ENCODE measurements around the gene C2CD2. TPM values are rescaled to one million over a fixed set of nuclear protein-coding genes. Genes with fewer than 3 reads are reported as not detected.

Gene C2CD2
- total RNA-seq, 4 donors from 2014 or later = 1.7 to 7.2 (median 2.4) TPM

DNA sequence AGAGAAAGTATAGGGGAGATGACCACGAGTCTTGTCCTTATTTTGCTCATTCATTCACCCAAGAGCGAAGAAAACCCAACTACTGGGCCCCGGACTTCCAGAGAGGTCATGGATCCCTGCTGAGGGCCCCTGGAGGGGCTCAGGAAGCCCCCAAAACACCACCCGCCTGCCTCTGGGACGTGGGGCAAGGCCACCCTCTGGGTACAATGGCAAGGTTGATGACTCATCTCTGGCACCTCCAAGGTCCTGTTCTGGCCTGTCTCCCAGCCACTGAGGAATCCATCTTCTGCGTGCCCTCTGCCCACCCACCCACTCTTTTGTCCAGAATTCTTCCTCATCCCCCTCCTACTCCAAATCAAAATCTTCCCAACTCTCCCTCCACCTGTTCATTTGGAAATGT lies 53.4 kb downstream of the C2CD2 start:
- DNase-seq (no peak), ATAC-seq (no peak)
- Histone ChIP-seq H3K4me3 (no peak overlapping the region), H3K36me3 (peaks cover 0 to 4% of the 10 kb centered on the region in 2 donors), H3K27me3 (no peaks in the 10 kb centered on the region), H3K9me3 (no peaks in the 10 kb centered on the region), H3K4me1 (no peaks in the 10 kb centered on the region), H3K27ac (no peak overlapping the region)
- TF ChIP-seq POLR2A (IDR thresholded peaks at IDR 0.05) (no peak), CTCF (IDR thresholded peaks at IDR 0.05 in 4 of 5, conservative IDR thresholded peaks at IDR 0.05 in 1 of 5) (no peak)
- intact Hi-C loops (cut with DNase I; ENCODE audit: low total_unique reads) = no loop called here
- in situ Hi-C loops (cut with MboI; ENCODE audit: low sequenced_read_pairs in 4 of 4) = no loop called here

GRCh38 chr21:41899426-41900202 lies 54.2 kb downstream of the C2CD2 start:
- DNase-seq (no peak), ATAC-seq (no peak)
- no peak for TF ChIP-seq CTCF (IDR thresholded peaks at IDR 0.05 in 4 of 5, conservative IDR thresholded peaks at IDR 0.05 in 1 of 5)
- no peak for TF ChIP-seq POLR2A (IDR thresholded peaks at IDR 0.05)
- intact Hi-C loops (cut with DNase I; ENCODE audit: low total_unique reads) (no loop called here), in situ Hi-C loops (cut with MboI; ENCODE audit: low sequenced_read_pairs in 4 of 4) (no loop called here)
- Histone ChIP-seq H3K36me3 (peaks cover 0 to 4% of the 10 kb centered on the region in 2 donors), H3K27ac (no peak overlapping the region), H3K27me3 (no peaks in the 10 kb centered on the region), H3K9me3 (no peaks in the 10 kb centered on the region), H3K4me1 (no peaks in the 10 kb centered on the region), H3K4me3 (no peak overlapping the region)

DNA sequence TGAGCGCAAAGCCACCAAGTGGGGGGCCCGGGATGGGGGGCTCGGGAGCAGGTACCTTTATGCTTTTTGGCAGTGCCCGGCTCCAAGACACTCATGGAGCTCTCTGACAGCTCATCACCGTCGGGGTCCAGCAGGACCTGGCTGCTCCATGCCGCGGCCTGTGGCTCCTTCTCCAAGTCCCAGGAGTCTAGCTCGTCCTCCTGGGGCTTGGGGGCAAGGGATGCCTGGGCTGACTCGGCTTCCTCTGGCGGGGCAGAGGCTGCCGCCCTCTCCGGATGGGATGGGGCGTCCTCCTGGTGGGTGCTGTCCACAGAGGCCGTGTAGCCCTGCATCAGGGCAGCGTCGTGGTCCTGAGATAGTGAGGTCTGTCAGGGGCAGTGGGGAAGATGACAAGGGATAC lies 54.8 kb downstream of the C2CD2 start:
- Histone ChIP-seq H3K27ac (no peak overlapping the region), H3K9me3 (no peaks in the 10 kb centered on the region), H3K36me3 (peaks cover 0 to 4% of the 10 kb centered on the region in 2 donors), H3K4me1 (no peaks in the 10 kb centered on the region), H3K4me3 (no peak overlapping the region), H3K27me3 (no peaks in the 10 kb centered on the region)
- ATAC-seq (no peak), DNase-seq (no peak)
- in situ Hi-C loops (cut with MboI; ENCODE audit: low sequenced_read_pairs in 4 of 4) (no loop called here), intact Hi-C loops (cut with DNase I; ENCODE audit: low total_unique reads) (no loop called here)
- TF ChIP-seq POLR2A (IDR thresholded peaks at IDR 0.05) (no peak), CTCF (IDR thresholded peaks at IDR 0.05 in 4 of 5, conservative IDR thresholded peaks at IDR 0.05 in 1 of 5) (no peak)

- no peaks in the 10 kb centered on the region for H3K36me3 ChIP-seq
- no peak for ATAC-seq
- in situ Hi-C loops (cut with MboI; ENCODE audit: low sequenced_read_pairs in 4 of 4) = no loop called here
These were observed 56.1 kb downstream of the C2CD2 start for GRCh38 chr21:41897700-41898099.

More at GRCh38 chr21:41897700-41898099, 56.1 kb downstream of the C2CD2 start:
- Histone ChIP-seq H3K27ac (no peak overlapping the region), H3K9me3 (no peaks in the 10 kb centered on the region), H3K27me3 (no peaks in the 10 kb centered on the region), H3K4me3 (no peak overlapping the region), H3K4me1 (no peaks in the 10 kb centered on the region)
- intact Hi-C loops (cut with DNase I; ENCODE audit: low total_unique reads) = no loop called here
- DNase-seq = no peak
- no peak for TF ChIP-seq CTCF (IDR thresholded peaks at IDR 0.05 in 4 of 5, conservative IDR thresholded peaks at IDR 0.05 in 1 of 5)
- no peak for TF ChIP-seq POLR2A (IDR thresholded peaks at IDR 0.05)

Measured in gastrocnemius medialis (tissue), 4 donors.